Measurements from ENCODE around the gene ADCK2.
"Not testable (repeated sequence)": the region's sequence is repeated elsewhere in the genome, so short reads cannot be mapped to it uniquely, and the experiment has no call there.

DNA sequence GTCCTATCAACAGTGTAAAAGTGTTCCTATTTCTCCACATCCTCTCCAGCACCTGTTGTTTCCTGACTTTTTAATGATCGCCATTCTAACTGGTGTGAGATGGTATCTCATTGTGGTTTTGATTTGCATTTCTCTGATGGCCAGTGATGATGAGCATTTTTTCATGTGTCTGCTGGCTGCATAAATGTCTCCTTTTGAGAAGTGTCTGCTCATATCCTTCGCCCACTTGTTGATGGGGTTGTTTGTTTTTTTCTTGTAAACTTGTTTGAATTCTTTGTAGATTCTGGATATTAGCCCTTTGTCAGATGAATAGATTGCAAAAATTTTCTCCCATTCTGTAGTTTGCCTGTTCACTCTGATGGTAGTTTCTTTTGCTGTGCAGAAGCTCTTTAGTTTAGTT is 9.8 kb upstream of the ADCK2 start:
- TF ChIP-seq POLR2A, CTCF (IDR thresholded peaks at IDR 0.05): not testable (repeated sequence)

Measured in Peyer's patch (tissue), 4 donors.